ENCODE data around the gene CBFA2T2. TPM values are rescaled to one million over a fixed set of nuclear protein-coding genes. Genes with fewer than 3 reads are reported as not detected.
"Not testable (repeated sequence)": the region's sequence is repeated elsewhere in the genome, so short reads cannot be mapped to it uniquely, and the experiment has no call there.

CBFA2T2 gene
- total RNA-seq, 3 donors from 2014 or later = 28.5 to 37.4 (median 30.3) TPM

DNA sequence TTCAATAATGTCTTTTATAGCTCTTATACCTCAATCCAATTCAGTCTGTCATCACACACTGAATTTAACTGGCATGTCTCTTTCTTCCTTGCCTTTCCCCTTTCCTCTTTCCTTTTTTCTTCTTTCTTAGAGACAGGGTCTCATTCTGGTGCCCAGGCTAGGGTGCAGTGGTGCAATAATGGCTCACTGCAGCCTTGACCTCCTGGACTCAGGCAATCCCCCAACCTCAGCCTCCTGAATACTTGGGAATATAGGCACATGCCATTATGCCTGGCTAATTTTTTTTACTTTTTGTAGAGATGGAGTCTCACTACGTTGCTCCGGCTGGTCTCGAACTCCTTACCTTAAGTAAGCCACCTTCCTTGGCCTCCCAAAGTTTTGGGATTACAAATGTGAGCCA is 65.9 kb downstream of the CBFA2T2 start:
- Histone ChIP-seq H3K36me3 (ENCODE audit: low read depth) (peaks cover 4% of the 10 kb centered on the region), H3K9me3 (no peaks in the 10 kb centered on the region), H3K4me1 (ENCODE audit: low read depth) (peaks cover 14% of the 10 kb centered on the region), H3K4me3 (no peak overlapping the region)
- DNase-seq (no peak), ATAC-seq (no peak)
- intact Hi-C loops (cut with DNase I, micrococcal nuclease) = no loop called here
- TF ChIP-seq, protein P1, sequence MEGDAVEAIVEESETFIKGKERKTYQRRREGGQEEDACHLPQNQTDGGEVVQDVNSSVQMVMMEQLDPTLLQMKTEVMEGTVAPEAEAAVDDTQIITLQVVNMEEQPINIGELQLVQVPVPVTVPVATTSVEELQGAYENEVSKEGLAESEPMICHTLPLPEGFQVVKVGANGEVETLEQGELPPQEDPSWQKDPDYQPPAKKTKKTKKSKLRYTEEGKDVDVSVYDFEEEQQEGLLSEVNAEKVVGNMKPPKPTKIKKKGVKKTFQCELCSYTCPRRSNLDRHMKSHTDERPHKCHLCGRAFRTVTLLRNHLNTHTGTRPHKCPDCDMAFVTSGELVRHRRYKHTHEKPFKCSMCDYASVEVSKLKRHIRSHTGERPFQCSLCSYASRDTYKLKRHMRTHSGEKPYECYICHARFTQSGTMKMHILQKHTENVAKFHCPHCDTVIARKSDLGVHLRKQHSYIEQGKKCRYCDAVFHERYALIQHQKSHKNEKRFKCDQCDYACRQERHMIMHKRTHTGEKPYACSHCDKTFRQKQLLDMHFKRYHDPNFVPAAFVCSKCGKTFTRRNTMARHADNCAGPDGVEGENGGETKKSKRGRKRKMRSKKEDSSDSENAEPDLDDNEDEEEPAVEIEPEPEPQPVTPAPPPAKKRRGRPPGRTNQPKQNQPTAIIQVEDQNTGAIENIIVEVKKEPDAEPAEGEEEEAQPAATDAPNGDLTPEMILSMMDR (IDR thresholded peaks at IDR 0.05) = no peak

DNA sequence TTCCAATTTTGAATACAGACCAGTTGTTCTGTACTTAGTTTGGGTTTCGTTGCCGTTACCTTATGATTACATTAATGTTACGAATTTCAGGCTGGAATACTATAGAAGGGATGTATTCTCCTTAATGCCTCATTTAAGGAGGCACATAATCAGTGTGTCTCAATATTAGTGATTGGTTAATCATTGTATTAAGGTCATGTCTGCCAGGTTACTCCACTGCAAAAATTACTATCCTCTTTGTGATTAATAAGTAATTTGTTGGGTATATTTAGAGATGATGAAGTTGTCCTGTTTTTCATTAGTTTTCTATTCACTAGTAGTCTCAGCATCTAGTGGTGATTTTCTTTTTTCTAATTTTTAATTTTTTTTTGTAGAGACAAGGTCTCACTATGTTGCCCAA is 66.3 kb downstream of the CBFA2T2 start:
- TF ChIP-seq, protein P1 (IDR thresholded peaks at IDR 0.05) = no peak
- no peak for ATAC-seq
- Histone ChIP-seq H3K36me3 (ENCODE audit: low read depth) (peaks cover 4% of the 10 kb centered on the region), H3K4me3 (no peak overlapping the region), H3K4me1 (ENCODE audit: low read depth) (peaks cover 14% of the 10 kb centered on the region), H3K9me3 (no peaks in the 10 kb centered on the region)
- DNase-seq = no peak
- intact Hi-C loops (cut with DNase I, micrococcal nuclease) = no loop called here

DNA sequence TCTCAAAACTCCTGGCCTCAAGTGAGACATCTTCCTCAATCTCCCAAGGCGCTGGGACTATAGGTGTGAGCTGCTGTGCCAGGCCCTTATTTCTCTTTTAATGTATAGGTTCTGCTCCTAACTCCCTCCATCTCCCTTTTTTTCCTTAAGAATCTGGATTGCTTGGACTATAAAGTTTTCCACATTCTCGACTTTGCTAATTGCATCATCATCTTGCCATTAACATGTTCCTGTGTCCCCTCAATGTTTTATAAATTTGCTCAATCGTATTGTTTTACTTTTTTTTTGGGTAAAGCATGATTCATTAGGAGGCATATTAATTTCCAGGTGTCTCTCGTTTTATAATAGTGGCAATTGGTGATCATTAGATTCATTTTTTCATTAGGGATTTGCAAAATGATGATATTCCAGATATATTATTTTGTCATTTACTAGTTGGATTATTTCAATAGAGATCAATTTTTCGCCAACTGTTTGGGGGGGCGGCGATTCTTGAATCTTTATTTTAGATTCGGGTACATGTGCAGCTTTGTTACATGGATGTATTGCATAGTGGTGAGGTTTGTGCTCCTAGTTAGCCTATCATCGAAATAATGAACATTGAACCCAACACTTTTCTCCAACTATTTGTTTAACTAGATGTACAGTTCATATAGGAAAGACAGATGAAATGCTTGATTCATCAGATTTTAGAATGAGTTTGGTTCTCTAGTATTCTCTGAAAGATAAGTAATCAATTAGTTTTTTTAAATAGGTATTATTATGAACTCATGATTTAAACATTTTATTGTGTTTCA is 68.7 kb downstream of the CBFA2T2 start:
- no peaks in the 10 kb centered on the region for H3K9me3 ChIP-seq
- H3K4me1 ChIP-seq (ENCODE audit: low read depth) = peaks cover 27% of the 10 kb centered on the region
- ATAC-seq (no peak), DNase-seq (no peak)
- peaks cover 4% of the 10 kb centered on the region for H3K36me3 ChIP-seq (ENCODE audit: low read depth)
- TF ChIP-seq, protein P1 (IDR thresholded peaks at IDR 0.05) = no peak
- no peak overlapping the region for H3K4me3 ChIP-seq
- intact Hi-C loops (cut with DNase I, micrococcal nuclease) = no loop called here

DNA sequence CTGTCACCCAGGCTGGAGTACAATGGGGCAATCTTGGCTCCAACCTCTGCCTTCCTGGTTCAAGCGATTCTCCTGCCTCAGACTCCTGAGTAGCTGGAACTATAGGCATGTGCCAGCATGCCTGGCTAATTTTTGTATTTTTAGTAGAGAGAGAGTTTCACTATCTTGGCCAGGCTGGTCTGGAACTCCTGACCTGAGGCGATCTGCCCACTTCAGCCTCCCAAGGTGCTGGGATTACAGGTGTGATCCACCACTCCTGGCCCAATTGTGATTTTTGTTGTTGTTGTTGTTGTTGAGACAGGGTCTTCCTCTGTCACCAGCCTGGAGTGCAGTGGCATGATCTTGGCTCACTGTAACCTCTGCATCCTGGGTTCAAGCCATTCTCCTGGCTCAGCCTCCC is 69.3 kb downstream of the CBFA2T2 start:
- intact Hi-C loops (cut with DNase I, micrococcal nuclease) = no loop called here
- no peaks in the 10 kb centered on the region for H3K9me3 ChIP-seq
- ATAC-seq = no peak
- peaks cover 4% of the 10 kb centered on the region for H3K36me3 ChIP-seq (ENCODE audit: low read depth)
- TF ChIP-seq, protein P1 (IDR thresholded peaks at IDR 0.05) = no peak
- H3K4me1 ChIP-seq (ENCODE audit: low read depth) = peaks cover 24% of the 10 kb centered on the region
- no peak for DNase-seq
- no peak overlapping the region for H3K4me3 ChIP-seq

DNA sequence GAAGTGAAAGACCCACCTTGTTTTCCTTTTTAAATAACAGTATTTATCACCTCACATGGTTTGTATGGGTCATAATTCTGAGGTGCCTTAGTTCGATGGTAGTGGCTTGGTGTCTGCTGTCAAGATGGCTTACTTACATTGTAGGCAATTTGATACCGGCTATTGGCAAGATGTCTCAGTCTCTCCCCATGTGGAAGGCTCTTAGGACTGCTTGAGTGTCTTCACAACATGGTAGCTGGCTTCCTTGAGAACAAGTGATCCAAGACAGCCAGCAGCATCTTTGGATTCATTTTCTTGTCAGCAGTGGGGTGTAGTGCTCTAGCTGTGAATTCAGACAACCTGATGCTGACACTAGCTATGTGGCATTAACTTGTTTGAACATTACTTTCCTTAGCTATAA is 70.1 kb downstream of the CBFA2T2 start:
- TF ChIP-seq, protein P1 (IDR thresholded peaks at IDR 0.05) = no peak
- intact Hi-C loops (cut with DNase I, micrococcal nuclease) = no loop called here
- H3K4me1 ChIP-seq (ENCODE audit: low read depth) = peaks cover 17% of the 10 kb centered on the region
- ATAC-seq (no peak), DNase-seq (no peak)
- no peaks in the 10 kb centered on the region for H3K9me3 ChIP-seq
- peaks cover 1% of the 10 kb centered on the region for H3K36me3 ChIP-seq (ENCODE audit: low read depth)
- no peak overlapping the region for H3K4me3 ChIP-seq

DNA sequence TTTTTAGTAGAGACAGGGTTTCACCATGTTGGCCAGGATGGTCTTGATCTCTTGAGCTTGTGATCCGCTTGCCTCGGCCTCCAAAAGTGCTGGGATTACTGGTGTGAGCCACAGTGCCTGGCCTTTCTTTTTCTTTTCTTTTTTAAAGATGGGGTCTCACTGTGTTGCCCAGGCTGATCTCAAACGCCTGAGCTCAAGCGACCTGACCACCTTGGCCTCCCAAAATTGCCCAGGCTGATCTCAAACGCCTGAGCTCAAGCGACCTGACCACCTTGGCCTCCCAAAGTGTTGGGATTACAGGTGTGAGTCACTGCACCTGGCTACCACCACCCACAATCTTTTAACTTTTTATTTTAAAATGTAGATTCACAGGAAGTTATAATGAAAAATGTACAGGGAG is 71.2 kb downstream of the CBFA2T2 start:
- H3K36me3 ChIP-seq (ENCODE audit: low read depth); intact Hi-C loops (cut with DNase I, micrococcal nuclease); ATAC-seq; H3K4me3 ChIP-seq; H3K9me3 ChIP-seq; DNase-seq: not testable (repeated sequence)
- peaks cover 15% of the 10 kb centered on the region for H3K4me1 ChIP-seq (ENCODE audit: low read depth)

All from mucosa of descending colon (tissue), 3 donors.